C1 segment of cervical spinal cord (tissue), 14 donors: ENCODE results near the gene CRYM.
"Not testable (repeated sequence)": the region's sequence is repeated elsewhere in the genome, so short reads cannot be mapped to it uniquely, and the experiment has no call there.

Source experiments
- DNase-seq, 14 donors: peaks; one replicate each; lab custom pipeline; 2025; lab: John Stamatoyannopoulos, UW

CRYM gene

GRCh38 chr16:21279501-21279900, 1.4 kb upstream of the CRYM start:
- peak in 1 of 14 donors; percentile 56 for DNase-seq

GRCh38 chr16:21277045-21277926, 804 bp downstream of the CRYM start:
- DNase-seq: peak in 1 of 14 donors; percentile 71

- no peak for DNase-seq
Observed at GRCh38 chr16:21276090-21276489, 2.0 kb downstream of the CRYM start.

GRCh38 chr16:21275529-21275928, 2.6 kb downstream of the CRYM start:
- DNase-seq: peak in 1 of 14 donors; percentile 37

GRCh38 chr16:21274172-21274726, 3.8 kb downstream of the CRYM start:
- no peak for DNase-seq

GRCh38 chr16:21272763-21273162, 5.3 kb downstream of the CRYM start:
- not testable (repeated sequence) for DNase-seq

- no peak for DNase-seq
Observed at GRCh38 chr16:21272253-21272652, 5.8 kb downstream of the CRYM start.

- DNase-seq: no peak
Observed at GRCh38 chr16:21268236-21268635, 9.9 kb downstream of the CRYM start.

- no peak for DNase-seq
Observed at GRCh38 chr16:21267298-21267697, 10.8 kb downstream of the CRYM start.

- peak in 1 of 14 donors; percentile 65 for DNase-seq
Observed at GRCh38 chr16:21265104-21265837, 12.8 kb downstream of the CRYM start.

GRCh38 chr16:21264571-21265036, 13.5 kb downstream of the CRYM start:
- DNase-seq: peak in 1 of 14 donors; percentile 87

- no peak for DNase-seq
Observed at GRCh38 chr16:21263640-21264570, 14.2 kb downstream of the CRYM start.

GRCh38 chr16:21262779-21263639, 15.1 kb downstream of the CRYM start:
- DNase-seq: no peak

- DNase-seq: peak in 1 of 14 donors; percentile 86
Observed at GRCh38 chr16:21260870-21261791, 17.0 kb downstream of the CRYM start.

GRCh38 chr16:21257284-21257683, 20.8 kb downstream of the CRYM start:
- no peak for DNase-seq

- no peak for DNase-seq
Observed at GRCh38 chr16:21256636-21257035, 21.5 kb downstream of the CRYM start.

- no peak for DNase-seq
Observed at GRCh38 chr16:21253470-21253869, 24.6 kb downstream of the CRYM start.

- no peak for DNase-seq
Observed at GRCh38 chr16:21250072-21250923, 27.8 kb downstream of the CRYM start.
